Neutrophil (primary cell): ENCODE data around the gene TGM6.

Experiments
- H3K27ac ChIP-seq: fragments of 200-600 bp; sonication (generic); 2 replicates; pipeline ENCODE4 v1.5.1; 2016; ENCODE audit warnings: mild to moderate bottlenecking, moderate library complexity
- H3K27me3 ChIP-seq: fragments of 200-600 bp; sonication (generic); 2 replicates; pipeline ENCODE4 v1.6.0; 2016; ENCODE audit warnings: mild to moderate bottlenecking
- H3K36me3 ChIP-seq: fragments of 200-600 bp; sonication (generic); 2 replicates; pipeline ENCODE4 v1.5.1; 2017
- H3K4me1 ChIP-seq, 2 experiments: fragments of 200-600 bp in 1 of 2; sonication (generic) in 1 of 2; 1 replicate in 1 of 2; 2 replicates in 1 of 2; pipeline versions ENCODE4 v1.5.1 to v1.6.1; 2013 to 2016; ENCODE audit warnings: low read depth in 1 of 2, low read length in 1 of 2, mild to moderate bottlenecking in 1 of 2, moderate library complexity in 1 of 2; ENCODE audit not compliant: control insufficient read depth in 1 of 2, insufficient read depth in 1 of 2
- H3K4me3 ChIP-seq, 2 experiments: fragments of 200-600 bp in 1 of 2; sonication (generic) in 1 of 2; 1 replicate in 1 of 2; 2 replicates in 1 of 2; pipeline ENCODE4 v1.5.1; 2013 to 2016; ENCODE audit warnings: low read depth in 1 of 2, low read length in 1 of 2, mild to moderate bottlenecking in 1 of 2, moderate library complexity in 1 of 2
- H3K9me3 ChIP-seq: fragments of 200-600 bp; sonication (generic); 2 replicates; pipeline ENCODE4 v1.5.1; 2016
- TF ChIP-seq, protein P1 (sequence below): fragments of 200-600 bp; sonication (generic); IDR thresholded peaks from 2 replicates; pipeline ENCODE4 v1.5.1; 2016; ENCODE audit warnings: antibody characterized with exemption

TGM6 gene

DNA sequence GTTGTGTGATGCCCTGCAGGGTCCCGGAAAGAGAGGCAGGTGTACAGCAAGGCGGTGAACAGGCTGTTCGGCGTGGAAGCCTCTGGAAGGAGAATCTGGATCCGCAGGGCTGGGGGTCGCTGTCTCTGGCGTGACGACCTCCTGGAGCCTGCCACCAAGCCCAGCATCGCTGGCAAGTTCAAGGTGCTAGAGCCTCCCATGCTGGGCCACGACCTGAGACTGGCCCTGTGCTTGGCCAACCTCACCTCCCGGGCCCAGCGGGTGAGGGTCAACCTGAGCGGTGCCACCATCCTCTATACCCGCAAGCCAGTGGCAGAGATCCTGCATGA lies 36.5 kb downstream of the TGM6 start:
- H3K9me3 ChIP-seq = no peaks in the 10 kb centered on the region
- no peaks in the 10 kb centered on the region for H3K36me3 ChIP-seq
- H3K4me3 ChIP-seq = no peak overlapping the region
- H3K27me3 ChIP-seq = peaks cover 91% of the 10 kb centered on the region
- H3K4me1 ChIP-seq = no peaks in the 10 kb centered on the region
- TF ChIP-seq, protein P1, sequence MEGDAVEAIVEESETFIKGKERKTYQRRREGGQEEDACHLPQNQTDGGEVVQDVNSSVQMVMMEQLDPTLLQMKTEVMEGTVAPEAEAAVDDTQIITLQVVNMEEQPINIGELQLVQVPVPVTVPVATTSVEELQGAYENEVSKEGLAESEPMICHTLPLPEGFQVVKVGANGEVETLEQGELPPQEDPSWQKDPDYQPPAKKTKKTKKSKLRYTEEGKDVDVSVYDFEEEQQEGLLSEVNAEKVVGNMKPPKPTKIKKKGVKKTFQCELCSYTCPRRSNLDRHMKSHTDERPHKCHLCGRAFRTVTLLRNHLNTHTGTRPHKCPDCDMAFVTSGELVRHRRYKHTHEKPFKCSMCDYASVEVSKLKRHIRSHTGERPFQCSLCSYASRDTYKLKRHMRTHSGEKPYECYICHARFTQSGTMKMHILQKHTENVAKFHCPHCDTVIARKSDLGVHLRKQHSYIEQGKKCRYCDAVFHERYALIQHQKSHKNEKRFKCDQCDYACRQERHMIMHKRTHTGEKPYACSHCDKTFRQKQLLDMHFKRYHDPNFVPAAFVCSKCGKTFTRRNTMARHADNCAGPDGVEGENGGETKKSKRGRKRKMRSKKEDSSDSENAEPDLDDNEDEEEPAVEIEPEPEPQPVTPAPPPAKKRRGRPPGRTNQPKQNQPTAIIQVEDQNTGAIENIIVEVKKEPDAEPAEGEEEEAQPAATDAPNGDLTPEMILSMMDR = no peak
- no peak overlapping the region for H3K27ac ChIP-seq

- no peak overlapping the region for H3K4me3 ChIP-seq
- H3K36me3 ChIP-seq = no peaks in the 10 kb centered on the region
- peaks cover 91% of the 10 kb centered on the region for H3K27me3 ChIP-seq
- H3K27ac ChIP-seq = no peak overlapping the region
- TF ChIP-seq, protein P1 = no peak
- H3K9me3 ChIP-seq = no peaks in the 10 kb centered on the region
- H3K4me1 ChIP-seq = no peaks in the 10 kb centered on the region
These were observed 37.7 kb downstream of the TGM6 start for GRCh38 chr20:2418388-2418787.

- Histone ChIP-seq H3K36me3 (no peaks in the 10 kb centered on the region), H3K4me1 (no peaks in the 10 kb centered on the region), H3K9me3 (no peaks in the 10 kb centered on the region), H3K4me3 (no peak overlapping the region), H3K27me3 (peaks cover 89% of the 10 kb centered on the region), H3K27ac (no peak overlapping the region)
- TF ChIP-seq, protein P1 = no peak
These were observed 39.8 kb downstream of the TGM6 start for GRCh38 chr20:2420510-2420909.

DNA sequence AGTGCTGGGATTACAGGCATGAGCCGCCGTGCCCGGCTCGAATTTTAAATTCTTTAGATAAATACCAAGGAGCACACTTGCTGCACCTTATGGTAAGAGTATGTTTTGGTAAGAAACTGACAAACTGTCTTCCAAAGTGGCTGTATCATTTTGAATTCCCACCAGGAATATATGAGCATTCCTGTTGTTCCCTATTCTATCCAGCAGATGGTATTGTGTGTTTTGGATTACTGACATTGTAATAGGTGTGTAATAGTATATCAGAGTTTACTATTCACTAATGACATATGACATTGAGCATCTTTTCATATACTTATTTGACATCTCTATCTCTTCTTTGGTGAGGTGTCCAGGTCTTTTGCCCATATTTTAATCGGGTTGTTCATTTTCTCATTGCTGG lies 40.5 kb downstream of the TGM6 start:
- no peak overlapping the region for H3K4me3 ChIP-seq
- H3K36me3 ChIP-seq = no peaks in the 10 kb centered on the region
- H3K27ac ChIP-seq = no peak overlapping the region
- TF ChIP-seq, protein P1 = no peak
- no peaks in the 10 kb centered on the region for H3K4me1 ChIP-seq
- peaks cover 89% of the 10 kb centered on the region for H3K27me3 ChIP-seq
- no peaks in the 10 kb centered on the region for H3K9me3 ChIP-seq

DNA sequence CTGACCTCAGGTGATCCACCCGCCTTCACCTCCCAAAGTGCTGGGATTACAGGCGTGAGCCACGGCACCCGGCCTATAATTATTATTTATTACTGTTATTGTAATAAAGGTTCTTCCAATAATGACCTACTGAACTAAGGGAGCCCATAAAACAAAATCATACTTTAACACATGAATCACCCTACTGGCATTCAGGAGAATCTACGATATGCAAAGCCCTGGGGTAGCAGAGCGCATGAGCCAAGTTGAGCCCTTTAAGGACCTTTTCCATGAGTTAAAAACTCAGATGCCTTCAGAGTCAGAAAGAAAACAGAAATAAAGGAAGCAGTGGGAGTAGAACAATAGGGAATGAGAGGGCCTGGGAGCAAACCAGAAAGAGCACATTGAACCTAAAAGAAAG lies 48.4 kb downstream of the TGM6 start:
- TF ChIP-seq, protein P1 = no peak
- no peaks in the 10 kb centered on the region for H3K36me3 ChIP-seq
- H3K4me1 ChIP-seq = no peaks in the 10 kb centered on the region
- no peak overlapping the region for H3K27ac ChIP-seq
- H3K9me3 ChIP-seq = no peaks in the 10 kb centered on the region
- H3K4me3 ChIP-seq = no peak overlapping the region
- H3K27me3 ChIP-seq = peaks cover 60% of the 10 kb centered on the region

DNA sequence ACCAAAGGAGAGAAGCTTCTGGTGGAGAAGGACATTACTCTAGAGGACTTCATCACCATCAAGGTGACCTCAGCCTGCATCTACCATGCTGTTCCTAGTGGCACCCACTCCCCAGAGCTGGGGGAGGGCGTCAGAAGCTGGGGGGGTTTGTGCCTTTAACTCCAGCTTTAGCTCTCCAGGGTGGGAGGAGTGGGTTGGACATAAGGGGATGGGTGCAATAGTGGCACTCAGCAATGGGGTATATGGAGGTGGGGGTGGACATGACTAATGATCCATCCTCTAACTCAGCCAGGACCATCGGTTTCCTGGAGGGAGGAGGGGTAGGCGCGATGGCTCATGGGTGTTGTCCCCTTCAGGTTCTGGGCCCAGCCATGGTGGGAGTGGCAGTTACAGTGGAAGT lies 49.8 kb downstream of the TGM6 start:
- Histone ChIP-seq H3K4me3 (no peak overlapping the region), H3K36me3 (no peaks in the 10 kb centered on the region), H3K27ac (no peak overlapping the region), H3K4me1 (no peaks in the 10 kb centered on the region), H3K9me3 (no peaks in the 10 kb centered on the region), H3K27me3 (peaks cover 46% of the 10 kb centered on the region)
- TF ChIP-seq, protein P1 = no peak
